ENCODE results near the gene MBD3.

MBD3 gene

DNA sequence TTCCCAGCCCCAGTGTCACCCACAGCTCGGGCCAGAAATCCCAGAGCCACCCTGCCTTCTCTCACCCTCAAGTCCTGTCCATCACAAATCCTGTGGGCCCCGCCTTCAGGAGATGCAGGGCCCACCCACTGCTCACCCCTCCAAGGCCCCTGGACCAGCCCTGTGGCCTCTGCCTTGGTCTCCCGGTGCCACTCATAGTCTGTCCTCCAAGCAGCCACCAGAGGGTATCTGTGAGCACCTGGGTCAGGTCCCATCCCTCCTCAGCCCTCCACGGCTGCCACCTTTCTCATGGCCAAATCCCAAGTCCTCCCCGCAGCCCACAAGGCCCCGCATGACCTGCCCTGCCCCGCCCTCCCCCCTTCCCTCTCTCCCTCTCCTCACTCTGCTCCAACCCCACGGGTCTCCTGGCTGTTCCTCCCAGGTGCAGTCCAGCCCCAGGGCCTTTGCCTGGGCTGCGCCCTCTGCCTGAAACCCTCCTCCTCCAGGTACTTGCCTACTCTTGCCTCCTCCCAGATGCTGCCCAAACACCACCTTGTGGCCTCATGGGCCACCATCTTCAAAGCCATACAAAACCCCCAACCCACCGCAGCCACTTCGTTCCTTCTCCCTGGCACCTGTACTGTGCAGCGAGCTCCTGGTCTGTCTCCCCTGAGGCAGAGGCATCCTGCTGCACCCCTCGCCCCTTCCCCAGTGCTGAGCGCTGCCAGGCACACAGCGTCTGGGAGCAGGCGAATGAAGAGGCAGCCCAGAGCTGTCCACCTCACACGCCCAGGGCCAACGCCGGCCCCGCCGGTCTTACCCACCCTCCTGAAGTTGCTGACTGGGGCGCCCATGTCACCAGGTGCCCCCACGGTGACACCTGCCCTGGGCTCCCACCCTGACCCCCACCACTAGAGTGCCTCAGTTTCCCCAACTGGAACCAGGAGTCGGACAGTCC is 25.8 kb upstream of the MBD3 start:
- DNase-seq = peak in 1 of 2 experiments; percentile 48

DNA sequence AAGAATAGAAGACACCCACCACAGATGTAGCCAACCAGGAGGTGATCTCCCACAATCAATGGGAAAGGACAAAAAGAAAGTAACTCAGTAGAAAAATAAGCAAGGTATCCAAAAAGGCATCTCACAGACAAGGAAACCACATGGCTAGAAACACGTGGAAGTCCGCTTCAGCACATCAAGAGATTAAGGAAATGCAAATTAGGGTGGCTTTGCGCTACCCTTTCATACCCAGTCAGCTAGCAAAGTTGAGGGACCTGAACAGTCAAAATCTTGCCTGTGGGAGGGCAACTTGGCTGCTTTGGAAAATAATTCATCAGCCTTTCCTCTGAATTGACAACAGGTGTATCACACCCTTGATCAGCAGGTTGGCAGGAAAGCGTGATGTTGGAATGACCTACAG is 24.2 kb upstream of the MBD3 start:
- no peak for DNase-seq

DNA sequence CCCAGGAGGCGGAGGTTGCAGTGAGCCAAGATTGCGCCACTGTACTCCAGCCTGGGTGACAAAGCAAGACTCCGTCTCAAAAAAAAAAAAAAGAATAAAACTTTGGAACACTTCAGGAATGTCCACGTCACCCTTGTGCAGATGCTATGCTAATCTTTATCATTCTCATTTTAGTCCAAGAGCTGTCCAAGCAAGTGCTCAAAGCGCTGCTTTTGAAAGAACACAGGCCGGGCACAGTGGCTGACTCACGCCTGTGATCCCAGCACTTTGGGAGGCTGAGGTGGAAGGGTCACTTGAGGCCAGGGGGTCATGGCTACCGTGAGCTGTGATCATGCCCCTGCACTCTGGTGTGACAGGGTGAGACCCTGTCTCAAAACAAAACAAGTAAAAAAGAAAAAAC is 23.7 kb upstream of the MBD3 start:
- no peak for DNase-seq

DNA sequence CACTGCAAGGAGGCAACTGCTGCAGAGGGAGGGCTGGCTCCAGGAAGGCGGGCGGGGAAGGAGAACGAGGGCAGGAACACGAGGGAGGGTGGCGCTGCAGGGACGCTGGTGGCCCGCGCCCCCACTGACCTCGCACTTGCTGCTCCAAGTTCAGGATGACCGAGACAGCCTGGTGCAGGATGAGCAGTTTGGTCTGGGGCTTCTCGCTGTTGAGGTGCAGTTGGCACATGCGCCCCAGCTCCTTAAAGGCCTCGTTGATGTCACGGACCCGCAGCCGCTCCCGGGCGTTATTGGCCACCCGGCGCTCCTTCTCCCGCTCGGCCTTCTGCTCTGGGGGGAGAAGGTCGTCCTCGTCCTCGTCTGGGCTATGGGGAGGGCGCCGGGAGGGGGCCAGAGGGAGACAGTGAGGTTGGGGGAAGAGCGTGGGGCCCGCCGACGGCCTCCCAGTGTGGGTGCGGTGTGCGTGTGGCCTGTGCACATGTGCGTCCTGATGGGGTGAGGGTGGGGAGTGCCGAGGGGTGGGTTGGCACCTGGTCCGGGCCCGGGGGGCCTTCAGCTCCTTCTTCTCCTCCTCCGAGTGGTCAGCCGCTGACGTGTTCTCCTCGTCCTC is 22.6 kb upstream of the MBD3 start:
- no peak for DNase-seq

DNA sequence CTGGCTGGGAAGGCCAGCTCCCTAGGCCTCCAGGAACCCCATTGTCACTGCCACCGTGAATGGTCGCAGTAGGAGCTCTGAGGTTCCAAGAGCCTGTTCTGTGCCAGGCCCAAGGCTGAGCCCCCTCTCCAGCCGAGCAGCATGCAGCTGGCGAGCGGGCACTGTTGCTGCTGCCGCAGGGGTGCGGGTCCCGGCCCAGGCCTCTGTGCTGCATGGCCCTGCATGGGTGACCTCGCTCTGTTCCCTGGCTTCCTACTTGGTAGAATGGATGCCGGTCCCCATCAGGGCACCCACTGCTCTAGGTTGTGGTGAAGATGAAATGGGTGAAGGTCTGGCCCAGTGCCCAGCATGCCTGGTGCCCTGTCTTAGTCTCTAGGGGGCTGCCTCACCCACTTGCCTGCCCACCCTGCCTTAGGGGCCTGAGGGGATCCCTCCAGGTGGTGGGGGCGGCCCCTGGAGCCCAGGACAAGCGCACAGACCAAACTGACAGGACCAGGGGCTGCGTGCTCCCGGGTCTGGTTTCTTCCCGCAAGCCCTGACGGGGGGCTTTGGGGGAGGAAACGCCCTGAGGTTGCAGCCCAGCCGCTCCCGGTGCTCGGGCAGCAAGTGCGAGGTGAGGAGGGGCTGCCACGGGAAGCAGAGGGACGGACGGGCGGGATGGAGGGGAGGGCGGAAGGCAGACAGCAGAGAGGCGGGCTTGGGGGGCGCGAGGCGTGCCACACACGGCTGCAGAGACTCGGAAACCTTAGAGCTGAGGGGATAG is 21.3 kb upstream of the MBD3 start:
- no peak for DNase-seq

DNA sequence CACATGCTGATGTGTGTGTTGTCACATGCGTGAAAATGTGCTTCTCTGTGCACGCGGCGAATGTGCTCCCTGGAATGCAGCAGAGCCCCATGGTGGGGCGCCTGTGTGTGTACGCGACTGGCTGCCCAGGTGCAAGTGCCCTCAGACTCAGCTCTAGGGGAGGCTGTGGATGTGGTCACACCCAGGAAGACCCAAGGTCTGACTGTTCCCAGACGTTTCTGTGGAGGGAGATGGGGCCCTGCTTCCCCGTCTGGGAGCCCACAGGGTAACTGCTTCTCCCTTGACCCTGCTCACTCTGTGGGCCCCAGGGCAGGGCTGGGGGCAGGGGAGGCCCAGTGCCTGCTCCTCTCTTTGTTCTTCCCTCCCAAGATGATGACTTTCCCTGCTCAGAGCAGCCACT is 20.5 kb upstream of the MBD3 start:
- DNase-seq = no peak

DNA sequence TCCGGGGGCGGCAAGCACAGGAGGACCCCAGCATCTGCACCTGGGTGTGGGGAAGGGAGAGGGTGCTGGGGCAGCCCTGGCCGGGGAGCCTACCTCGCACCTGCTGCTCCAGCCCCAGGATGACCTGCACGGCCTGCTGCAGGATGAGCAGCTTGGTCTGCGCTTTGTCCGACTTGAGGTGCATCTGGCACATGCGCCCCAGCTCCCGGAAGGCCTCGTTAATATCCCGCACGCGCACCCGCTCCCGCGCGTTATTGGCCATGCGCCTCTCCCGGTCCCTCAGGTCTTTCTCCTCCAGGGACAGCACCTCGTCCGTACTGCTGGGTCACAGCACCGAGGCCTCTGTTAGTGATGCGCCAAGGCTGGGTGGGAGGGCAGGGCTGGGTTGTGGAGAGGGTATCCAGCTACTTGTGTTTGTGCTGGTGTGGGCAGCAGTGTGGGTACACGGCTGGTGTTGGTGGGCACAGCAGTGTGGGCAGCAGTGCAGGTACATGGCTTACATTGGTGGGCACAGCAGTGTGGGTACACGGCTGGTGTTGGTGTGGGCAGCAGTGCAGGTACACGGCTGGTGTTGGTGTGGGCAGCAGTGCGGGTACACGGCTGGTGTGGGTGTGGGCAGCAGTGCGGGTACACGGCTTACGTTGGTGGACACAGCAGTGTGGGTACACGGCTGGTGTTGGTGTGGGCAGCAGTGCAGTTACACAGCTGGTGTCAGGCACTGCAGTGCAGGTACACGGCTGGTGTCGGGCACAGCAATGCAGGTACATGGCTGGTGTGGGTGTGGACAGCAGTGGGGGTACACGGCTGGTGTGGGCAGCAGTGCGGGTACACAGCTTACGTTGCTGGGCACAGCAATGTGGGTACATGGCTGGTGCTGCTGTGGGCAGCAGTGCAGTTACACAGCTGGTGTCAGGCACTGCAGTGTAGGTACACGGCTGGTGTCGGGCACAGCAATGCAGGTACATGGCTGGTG is 19.7 kb upstream of the MBD3 start:
- no peak for DNase-seq

DNA sequence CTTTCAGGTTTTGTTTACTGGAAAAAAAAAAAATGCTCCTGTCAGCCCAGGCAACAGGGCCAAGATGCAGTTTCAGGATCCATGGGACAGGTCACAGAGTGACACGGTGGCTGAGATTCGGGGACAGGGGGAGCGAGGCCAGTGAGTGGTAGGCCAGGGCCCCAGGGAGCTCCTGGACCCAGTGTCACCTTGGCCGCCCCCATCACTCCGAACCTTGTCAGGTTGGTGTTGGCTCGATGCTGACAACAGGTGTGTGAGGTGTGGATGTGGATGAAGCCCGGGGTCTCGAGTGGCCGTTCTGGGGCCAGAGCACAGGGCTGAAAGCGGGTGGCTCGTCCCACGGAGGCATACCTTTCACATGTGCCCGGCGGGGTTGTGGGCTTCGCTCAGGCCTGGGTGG is 18.7 kb upstream of the MBD3 start:
- no peak for DNase-seq

DNA sequence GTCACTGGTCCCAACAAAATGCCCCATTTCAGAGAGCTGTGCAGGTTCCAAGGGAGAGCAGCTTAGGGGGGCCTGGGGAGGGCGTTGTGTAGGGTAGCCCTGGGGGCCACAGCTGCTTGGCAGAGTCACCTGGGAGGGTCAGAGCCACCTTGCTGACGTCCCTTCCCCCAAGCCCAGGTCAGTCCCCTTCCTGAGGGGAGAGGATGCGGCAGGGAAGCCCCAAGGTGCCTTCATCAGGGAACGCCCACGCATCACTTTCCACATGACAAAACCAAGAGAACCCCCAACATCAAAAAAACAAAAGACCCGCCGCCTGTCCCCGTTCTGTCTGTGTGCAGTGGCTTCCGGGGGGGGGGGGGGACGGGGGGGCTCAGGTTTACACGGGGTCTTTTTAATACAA is 17.9 kb upstream of the MBD3 start:
- peak in 1 of 2 experiments; percentile 41 for DNase-seq

DNA sequence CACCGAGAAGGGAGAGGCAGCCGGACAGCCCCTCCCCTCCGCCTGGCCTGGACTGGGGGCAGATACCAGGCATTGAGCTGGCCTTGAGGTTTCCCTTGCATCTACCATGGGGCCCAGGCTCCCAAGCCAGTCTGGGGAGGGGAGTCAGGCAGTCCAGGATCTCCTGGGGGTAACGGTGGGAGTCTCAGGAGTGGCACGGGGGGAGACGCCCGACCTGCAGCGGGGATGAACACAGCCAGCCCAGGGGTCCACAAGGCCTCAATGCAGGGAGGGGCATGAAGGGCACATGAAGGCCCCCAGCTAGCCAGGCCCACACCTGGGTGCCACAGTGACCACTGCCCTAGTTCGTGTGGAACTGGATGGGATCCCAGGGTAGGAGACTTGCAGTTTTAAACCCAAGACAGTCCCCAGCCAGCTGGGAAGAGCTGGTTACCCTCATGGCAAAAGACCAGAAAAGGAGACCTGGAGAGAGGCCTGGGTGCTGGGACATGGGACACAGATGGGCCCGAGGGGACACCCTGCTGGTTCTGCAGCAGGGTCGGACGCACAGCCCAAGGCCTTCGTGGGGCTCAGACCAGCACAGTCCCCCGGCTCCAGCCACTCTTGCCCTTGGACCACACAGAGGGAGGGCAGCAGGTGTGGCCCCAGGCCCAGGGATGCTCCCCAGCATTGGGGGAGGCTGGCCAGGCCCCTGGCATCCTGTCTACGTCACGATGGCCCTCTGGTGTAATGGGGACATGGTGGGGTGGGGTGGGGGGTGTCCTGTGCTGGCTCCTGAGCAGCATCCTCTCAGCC is 17.2 kb upstream of the MBD3 start:
- no peak for DNase-seq

DNA sequence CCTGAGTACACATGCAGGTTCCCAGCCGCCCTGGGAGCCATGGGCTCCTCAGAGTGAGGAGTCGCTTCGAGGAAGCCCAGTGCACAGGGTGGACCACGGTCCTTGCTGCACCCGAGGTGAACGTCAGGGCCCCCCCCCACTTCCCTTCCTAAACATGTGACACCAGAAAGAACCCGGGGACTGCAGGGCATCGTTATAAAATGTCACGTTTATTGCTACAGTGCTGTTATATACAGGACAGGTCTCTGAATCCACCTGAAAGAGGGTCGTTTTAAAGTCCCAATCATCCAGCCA is 16.4 kb upstream of the MBD3 start:
- no peak for DNase-seq

DNA sequence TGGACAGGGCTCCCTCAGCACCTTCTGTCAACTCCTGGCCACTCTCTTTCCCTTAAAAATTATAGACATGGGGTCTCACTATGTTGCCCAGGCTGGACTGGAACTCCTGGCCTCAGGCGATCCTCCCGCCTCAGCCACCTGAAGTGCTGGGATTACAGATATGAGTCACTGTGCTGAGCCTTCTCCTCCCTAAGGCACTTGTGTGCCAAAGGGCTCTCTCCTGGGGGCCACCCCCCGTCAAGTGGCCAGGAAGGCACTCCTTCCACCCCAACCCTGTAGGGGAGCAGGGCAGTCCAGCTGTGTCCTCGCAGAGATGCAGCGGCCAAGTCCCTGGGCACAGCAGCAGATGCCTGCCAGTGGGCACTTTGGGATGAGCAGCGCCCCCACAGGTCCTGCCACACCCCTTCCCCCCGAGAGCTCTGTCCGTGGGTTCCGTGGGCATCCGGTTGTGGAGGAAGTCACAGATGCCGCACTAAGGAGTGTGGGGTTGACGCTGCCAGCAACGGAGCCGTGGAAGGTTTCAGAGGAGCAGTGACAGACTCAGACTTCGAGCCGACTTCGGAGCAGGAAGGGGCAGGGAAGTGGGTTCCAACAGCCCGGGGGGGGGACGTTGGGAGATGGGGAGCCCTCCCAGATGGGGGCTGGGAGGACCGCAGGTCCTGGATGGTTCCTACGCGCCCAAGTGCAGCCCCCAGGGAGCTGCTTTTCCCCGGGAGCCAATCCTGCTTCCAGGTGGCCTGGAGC is 15.9 kb upstream of the MBD3 start:
- DNase-seq = peak in 1 of 2 experiments; percentile 40

DNA sequence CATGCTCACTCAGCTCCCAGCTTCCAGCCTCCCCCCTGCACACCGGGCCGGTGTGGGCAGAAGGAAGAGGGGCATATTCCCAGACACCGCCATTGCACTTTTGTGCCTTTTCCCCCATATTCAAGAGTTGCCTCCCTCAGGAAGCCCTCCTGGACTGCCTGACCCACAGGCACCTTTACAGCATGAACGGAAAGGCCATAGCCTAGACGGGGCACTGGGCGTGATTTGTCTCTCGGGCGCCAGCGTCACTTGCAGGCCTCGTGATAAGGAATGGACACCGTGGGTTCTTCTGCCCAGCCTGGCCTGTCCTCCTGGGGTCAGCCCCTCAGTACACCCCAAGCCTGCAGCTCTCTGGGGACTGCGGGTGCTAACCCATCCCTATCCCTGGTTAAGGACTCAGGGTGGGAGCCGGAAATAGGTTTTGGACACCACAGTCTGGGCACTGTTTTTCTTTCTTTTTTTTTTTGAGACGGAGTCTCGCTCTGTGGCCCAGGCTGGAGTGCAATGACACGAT is 13.5 kb upstream of the MBD3 start:
- DNase-seq = no peak

DNA sequence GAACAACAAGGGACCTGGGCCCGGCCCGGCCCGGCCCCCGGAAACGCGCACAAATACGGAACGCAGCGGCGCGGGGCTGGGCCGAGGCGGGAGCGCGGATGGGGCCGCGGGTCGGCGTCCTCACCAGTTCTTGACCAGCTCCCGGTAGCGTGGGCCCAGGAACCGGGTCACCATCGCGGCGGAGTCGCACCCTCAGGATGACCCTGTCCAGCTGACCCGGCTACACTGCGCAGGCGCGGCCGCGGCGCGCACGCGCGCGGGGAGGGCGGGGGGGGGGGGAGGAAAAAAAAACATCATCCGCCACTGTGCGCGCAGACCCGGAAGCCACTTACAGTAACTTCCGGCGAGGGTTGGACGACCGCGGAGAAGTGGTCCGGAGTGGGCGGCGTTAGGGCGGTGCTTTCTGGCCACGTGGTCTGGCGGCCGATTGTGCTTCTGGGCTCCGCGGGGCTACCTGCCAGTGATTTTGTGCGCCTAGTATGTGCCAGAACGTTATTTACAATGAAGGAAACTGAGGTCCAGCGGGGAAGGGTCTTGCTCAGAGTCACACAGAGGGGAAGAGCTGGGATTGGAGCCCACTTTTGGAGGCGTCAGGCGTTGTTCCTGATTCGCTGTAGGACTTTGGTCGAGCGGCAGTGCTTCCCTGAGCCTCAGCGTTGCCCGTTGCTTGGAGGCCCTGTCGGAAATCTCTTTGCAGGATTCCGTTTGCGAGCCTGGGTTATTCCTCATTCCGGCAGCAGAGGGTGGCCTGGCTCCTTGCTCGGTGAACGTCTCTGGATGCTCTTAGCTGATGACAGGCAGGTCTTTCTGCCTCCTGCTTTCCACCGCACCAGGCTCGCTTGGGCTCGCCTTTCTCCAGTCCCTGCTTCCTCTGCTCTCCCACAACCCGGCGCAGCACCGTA is 12.8 kb upstream of the MBD3 start, which contains the start of gene UQCR11:
Gene UQCR11, minus strand, starts transcription at position 227 of the 902 bp plus-strand sequence. Its CDS starts 53 bp downstream, at position 174.
- peak; percentile 95 to 96 for DNase-seq

DNA sequence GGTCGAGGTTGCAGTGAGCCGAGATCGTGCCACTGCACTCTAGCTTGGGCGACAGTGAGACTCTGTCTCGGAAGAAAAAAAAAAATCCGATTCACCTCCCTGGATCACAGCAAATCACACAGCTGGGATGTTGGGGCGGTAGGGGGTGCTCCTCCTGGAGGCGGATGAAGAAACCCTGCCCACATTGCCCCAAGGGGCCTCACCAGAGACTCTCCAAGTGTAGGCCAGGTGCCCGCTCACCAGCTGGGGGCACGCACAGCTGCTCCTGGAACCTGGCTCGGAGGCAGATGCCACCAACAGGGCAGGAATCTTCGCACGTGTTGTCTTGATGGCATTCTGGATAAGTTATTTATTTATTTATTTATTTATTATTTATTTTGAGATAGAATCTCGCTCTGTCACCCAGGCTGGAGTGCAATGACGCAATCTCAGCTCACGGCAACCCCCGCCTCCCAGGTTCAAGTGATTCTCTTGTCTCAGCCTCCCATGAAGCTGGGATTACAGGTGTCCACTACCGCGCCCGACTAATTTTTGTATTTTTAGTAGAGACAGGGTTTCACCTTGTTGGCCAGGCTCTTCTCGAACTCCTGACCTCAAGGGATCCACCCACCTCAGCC is 9.5 kb upstream of the MBD3 start:
- no peak for DNase-seq

DNA sequence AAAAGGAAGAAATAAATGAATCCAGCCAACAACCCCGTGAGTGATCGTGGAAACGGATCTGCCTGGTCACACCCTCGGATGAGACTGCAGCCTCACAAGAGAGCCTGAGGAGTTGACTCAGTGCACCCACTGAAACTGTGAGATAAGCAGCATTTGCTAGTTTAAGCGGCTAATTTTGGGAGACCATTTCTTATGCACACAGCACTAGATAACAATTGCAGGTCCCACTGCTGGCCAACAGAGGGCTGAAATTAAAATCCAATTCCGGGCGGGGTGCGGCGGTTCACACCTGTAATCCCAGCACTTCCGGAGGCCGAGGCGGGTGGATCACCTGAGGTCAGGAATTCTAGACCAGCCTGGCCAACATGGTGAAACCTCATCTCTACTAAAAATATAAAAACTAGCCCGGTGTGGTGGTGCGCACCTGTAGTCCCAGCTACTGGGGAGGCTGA is 9.0 kb upstream of the MBD3 start:
- DNase-seq = no peak

DNA sequence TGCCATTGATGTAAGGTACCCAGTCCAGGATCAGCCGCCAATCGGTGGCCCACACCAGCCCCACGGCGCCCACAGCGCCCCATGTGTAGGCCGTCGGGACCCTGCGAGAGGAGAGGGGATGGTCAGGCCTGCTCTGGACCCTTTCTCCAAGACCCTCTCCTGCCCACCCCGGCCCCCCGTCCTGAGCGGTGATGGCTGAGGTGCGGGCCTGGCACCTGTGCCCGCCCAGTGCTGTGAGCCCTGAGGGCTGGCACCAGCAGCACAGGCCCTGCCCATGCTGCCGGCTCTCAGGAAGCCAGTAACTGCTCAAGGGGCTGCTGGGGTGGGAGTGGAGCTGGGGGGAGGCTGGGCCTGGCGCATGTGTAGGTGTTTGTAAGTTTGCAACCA is 6.8 kb upstream of the MBD3 start:
- DNase-seq = no peak

DNA sequence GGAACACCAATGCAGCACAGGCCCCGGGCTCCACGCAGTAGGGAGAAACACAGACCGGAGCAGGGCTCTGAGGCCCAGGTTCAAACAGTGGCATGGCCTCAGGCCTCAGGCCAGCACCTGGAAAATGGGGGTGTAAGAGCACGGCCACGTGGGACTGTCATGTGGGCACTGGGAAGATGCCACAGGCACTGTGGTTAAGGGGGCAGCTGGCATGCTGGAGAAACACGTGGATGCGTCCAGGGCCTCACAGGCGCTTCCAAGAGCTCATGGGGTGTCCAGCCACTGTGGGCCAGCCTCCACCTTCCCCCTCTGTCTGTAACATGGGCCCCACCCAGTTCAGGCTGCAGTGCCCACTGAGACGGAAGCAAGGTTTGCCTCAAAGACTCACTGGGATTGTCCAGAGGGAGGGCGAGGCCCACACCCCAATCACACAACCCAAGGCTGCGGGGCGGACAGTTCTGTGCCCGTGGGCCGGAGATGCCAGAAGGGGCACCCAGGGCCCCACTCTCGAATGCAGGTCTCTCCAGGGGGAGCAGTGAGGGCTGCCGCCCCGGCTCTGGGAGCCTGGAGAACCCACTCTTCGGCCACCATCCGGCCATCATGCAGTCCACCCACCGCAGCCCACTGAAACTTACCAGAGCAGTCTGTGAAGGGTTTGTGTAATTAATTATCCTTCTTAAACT is 6.3 kb upstream of the MBD3 start:
- DNase-seq = no peak

DNA sequence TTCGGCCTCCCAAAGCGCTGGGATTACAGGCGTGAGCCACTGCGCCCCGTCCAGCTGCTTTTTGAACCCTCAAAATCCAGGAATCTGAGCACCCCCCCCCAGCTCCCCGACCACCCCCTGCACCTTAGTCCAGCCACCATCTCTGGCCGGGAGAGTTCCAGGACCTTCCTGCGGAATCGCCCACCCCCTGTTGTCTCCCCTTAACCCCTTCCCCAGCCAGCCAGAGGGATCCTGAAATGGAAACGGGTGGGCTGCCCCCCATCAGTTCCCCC is 772 bp upstream of the MBD3 start:
- DNase-seq = no peak
